ENCODE measurements around the gene S100A9.

Gene S100A9

GRCh38 chr1:153361480-153362109 lies 3.9 kb downstream of the S100A9 start:
- DNase-seq (ENCODE audit: low read depth) = no peak

GRCh38 chr1:153362187-153362775 lies 4.6 kb downstream of the S100A9 start:
- no peak for DNase-seq (ENCODE audit: low read depth)

- DNase-seq (ENCODE audit: low read depth) = no peak
Observed at GRCh38 chr1:153363641-153364040, 6.0 kb downstream of the S100A9 start.

GRCh38 chr1:153364156-153364555 lies 6.5 kb downstream of the S100A9 start:
- no peak for DNase-seq (ENCODE audit: low read depth)

- no peak for DNase-seq (ENCODE audit: low read depth)
Observed at GRCh38 chr1:153364766-153365666, 7.4 kb downstream of the S100A9 start.

GRCh38 chr1:153365696-153366095 lies 8.0 kb downstream of the S100A9 start:
- DNase-seq (ENCODE audit: low read depth) = no peak

GRCh38 chr1:153366261-153366660 lies 8.6 kb downstream of the S100A9 start:
- no peak for DNase-seq (ENCODE audit: low read depth)

- no peak for DNase-seq (ENCODE audit: low read depth)
Observed at GRCh38 chr1:153367090-153367489, 9.4 kb downstream of the S100A9 start.

- DNase-seq (ENCODE audit: low read depth) = no peak
Observed at GRCh38 chr1:153368495-153368894, 10.8 kb downstream of the S100A9 start.

- DNase-seq (ENCODE audit: low read depth) = no peak
Observed at GRCh38 chr1:153370146-153370545, 12.5 kb downstream of the S100A9 start.

- no peak for DNase-seq (ENCODE audit: low read depth)
Observed at GRCh38 chr1:153371231-153371630, 13.6 kb downstream of the S100A9 start.

GRCh38 chr1:153372571-153372970 lies 14.9 kb downstream of the S100A9 start:
- DNase-seq (ENCODE audit: low read depth) = no peak

- DNase-seq (ENCODE audit: low read depth) = no peak
Observed at GRCh38 chr1:153374071-153374470, 16.4 kb downstream of the S100A9 start.

GRCh38 chr1:153375511-153375910 lies 17.9 kb downstream of the S100A9 start, which contains the start of gene S100A12:
TSS of gene S100A12 (minus strand) at chr1:153375621. CDS start at chr1:153374592, 1,029 bp downstream.
- no peak for DNase-seq (ENCODE audit: low read depth)

GRCh38 chr1:153379591-153379990 lies 21.9 kb downstream of the S100A9 start:
- no peak for DNase-seq (ENCODE audit: low read depth)

- DNase-seq (ENCODE audit: low read depth) = no peak
Observed at GRCh38 chr1:153380711-153381110, 23.1 kb downstream of the S100A9 start.

- DNase-seq (ENCODE audit: low read depth) = no peak
Observed at GRCh38 chr1:153384958-153385580, 27.4 kb downstream of the S100A9 start.

- DNase-seq (ENCODE audit: low read depth) = no peak
Observed at GRCh38 chr1:153386500-153386901, 28.8 kb downstream of the S100A9 start.

GRCh38 chr1:153387001-153387400 lies 29.3 kb downstream of the S100A9 start:
- DNase-seq (ENCODE audit: low read depth) = no peak

- DNase-seq (ENCODE audit: low read depth) = no peak
Observed at GRCh38 chr1:153387785-153388184, 30.1 kb downstream of the S100A9 start.

GRCh38 chr1:153389401-153389800 lies 31.7 kb downstream of the S100A9 start:
- DNase-seq (ENCODE audit: low read depth) = no peak
